ENCODE data around the gene GNG14.
A peak's percentile ranks its signal among the peaks of the same experiment; 100 is the strongest.
"Not testable (repeated sequence)": the region's sequence is repeated elsewhere in the genome, so short reads cannot be mapped to it uniquely, and the experiment has no call there.

Gene GNG14

GRCh38 chr19:12711187-12711586 is 23.4 kb downstream of the GNG14 start:
- WGBS (ENCODE audit: insufficient coverage, insufficient read length) = no CpG with 5 or more reads among the region's 17 CpGs
- H3K27ac ChIP-seq (ENCODE audit: low read length) = no peak overlapping the region
- no peaks in the 10 kb centered on the region for H3K27me3 ChIP-seq (ENCODE audit: control insufficient read depth, insufficient read depth, low read length)
- no peak for DNase-seq (ENCODE audit: low read depth, low spot score)
- no peaks in the 10 kb centered on the region for H3K9me3 ChIP-seq (ENCODE audit: control insufficient read depth, insufficient read depth, low read length)
- H3K36me3 ChIP-seq (ENCODE audit: control insufficient read depth, insufficient read depth, low read length) = peaks cover 53% of the 10 kb centered on the region
- H3K4me1 ChIP-seq (ENCODE audit: control insufficient read depth, insufficient read depth, low read length) = no peaks in the 10 kb centered on the region
- no peak overlapping the region for H3K4me3 ChIP-seq (ENCODE audit: low read length)

GRCh38 chr19:12712077-12712476 is 24.3 kb downstream of the GNG14 start:
- H3K27ac ChIP-seq (ENCODE audit: low read length) = not testable (repeated sequence)

GRCh38 chr19:12713304-12713703 is 25.5 kb downstream of the GNG14 start:
- not testable (repeated sequence) for H3K4me3 ChIP-seq (ENCODE audit: low read length); H3K27me3 ChIP-seq (ENCODE audit: control insufficient read depth, insufficient read depth, low read length); DNase-seq (ENCODE audit: low read depth, low spot score); H3K9me3 ChIP-seq (ENCODE audit: control insufficient read depth, insufficient read depth, low read length); H3K4me1 ChIP-seq (ENCODE audit: control insufficient read depth, insufficient read depth, low read length); H3K27ac ChIP-seq (ENCODE audit: low read length)
- H3K36me3 ChIP-seq (ENCODE audit: control insufficient read depth, insufficient read depth, low read length) = peaks cover 50% of the 10 kb centered on the region
- no CpG with 5 or more reads among the region's 9 CpGs for WGBS (ENCODE audit: insufficient coverage, insufficient read length)

More at GRCh38 chr19:12712077-12712476, 24.3 kb downstream of the GNG14 start:
- H3K36me3 ChIP-seq (ENCODE audit: control insufficient read depth, insufficient read depth, low read length) = peaks cover 50% of the 10 kb centered on the region
- H3K9me3 ChIP-seq (ENCODE audit: control insufficient read depth, insufficient read depth, low read length); H3K4me1 ChIP-seq (ENCODE audit: control insufficient read depth, insufficient read depth, low read length); H3K27me3 ChIP-seq (ENCODE audit: control insufficient read depth, insufficient read depth, low read length); DNase-seq (ENCODE audit: low read depth, low spot score); H3K4me3 ChIP-seq (ENCODE audit: low read length): not testable (repeated sequence)
- no CpG with 5 or more reads among the region's 14 CpGs for WGBS (ENCODE audit: insufficient coverage, insufficient read length)

GRCh38 chr19:12715102-12715501 is 27.3 kb downstream of the GNG14 start:
- H3K9me3 ChIP-seq (ENCODE audit: control insufficient read depth, insufficient read depth, low read length) = no peaks in the 10 kb centered on the region
- no peak overlapping the region for H3K4me3 ChIP-seq (ENCODE audit: low read length)
- no peaks in the 10 kb centered on the region for H3K27me3 ChIP-seq (ENCODE audit: control insufficient read depth, insufficient read depth, low read length)
- H3K27ac ChIP-seq (ENCODE audit: low read length) = no peak overlapping the region
- peaks cover 47% of the 10 kb centered on the region for H3K36me3 ChIP-seq (ENCODE audit: control insufficient read depth, insufficient read depth, low read length)
- DNase-seq (ENCODE audit: low read depth, low spot score) = no peak
- WGBS (ENCODE audit: insufficient coverage, insufficient read length) = no CpG with 5 or more reads among the region's 15 CpGs
- H3K4me1 ChIP-seq (ENCODE audit: control insufficient read depth, insufficient read depth, low read length) = no peaks in the 10 kb centered on the region

GRCh38 chr19:12715929-12716328 is 28.1 kb downstream of the GNG14 start:
- H3K36me3 ChIP-seq (ENCODE audit: control insufficient read depth, insufficient read depth, low read length) = peaks cover 43% of the 10 kb centered on the region

GRCh38 chr19:12720296-12720695 is 32.5 kb downstream of the GNG14 start:
- no peak for DNase-seq (ENCODE audit: low read depth, low spot score)
- Histone ChIP-seq H3K36me3 (ENCODE audit: control insufficient read depth, insufficient read depth, low read length) (peaks cover 20% of the 10 kb centered on the region), H3K27ac (ENCODE audit: low read length) (no peak overlapping the region), H3K4me3 (ENCODE audit: low read length) (no peak overlapping the region), H3K9me3 (ENCODE audit: control insufficient read depth, insufficient read depth, low read length) (no peaks in the 10 kb centered on the region), H3K27me3 (ENCODE audit: control insufficient read depth, insufficient read depth, low read length) (no peaks in the 10 kb centered on the region), H3K4me1 (ENCODE audit: control insufficient read depth, insufficient read depth, low read length) (no peaks in the 10 kb centered on the region; the same call in 1 of the 2 replicates)
- no CpG with 5 or more reads among the region's 10 CpGs for WGBS (ENCODE audit: insufficient coverage, insufficient read length)

More at GRCh38 chr19:12715929-12716328, 28.1 kb downstream of the GNG14 start:
- no peaks in the 10 kb centered on the region; the same call in 1 of the 2 replicates for H3K4me1 ChIP-seq (ENCODE audit: control insufficient read depth, insufficient read depth, low read length)
- no peak overlapping the region for H3K4me3 ChIP-seq (ENCODE audit: low read length)
- no peak for DNase-seq (ENCODE audit: low read depth, low spot score)
- no peak overlapping the region for H3K27ac ChIP-seq (ENCODE audit: low read length)
- WGBS (ENCODE audit: insufficient coverage, insufficient read length) = no CpG with 5 or more reads among the region's 3 CpGs
- no peaks in the 10 kb centered on the region for H3K27me3 ChIP-seq (ENCODE audit: control insufficient read depth, insufficient read depth, low read length)
- H3K9me3 ChIP-seq (ENCODE audit: control insufficient read depth, insufficient read depth, low read length) = no peaks in the 10 kb centered on the region

- Histone ChIP-seq H3K9me3 (ENCODE audit: control insufficient read depth, insufficient read depth, low read length) (no peaks in the 10 kb centered on the region), H3K27me3 (ENCODE audit: control insufficient read depth, insufficient read depth, low read length) (no peaks in the 10 kb centered on the region), H3K4me1 (ENCODE audit: control insufficient read depth, insufficient read depth, low read length) (no peaks in the 10 kb centered on the region; the same call in 1 of the 2 replicates), H3K27ac (ENCODE audit: low read length) (no peak overlapping the region), H3K4me3 (ENCODE audit: low read length) (peak overlapping the region; percentile 71; the same call in 1 of the 2 replicates), H3K36me3 (ENCODE audit: control insufficient read depth, insufficient read depth, low read length) (peaks cover 13% of the 10 kb centered on the region)
- no peak for DNase-seq (ENCODE audit: low read depth, low spot score)
- no CpG with 5 or more reads among the region's 59 CpGs for whole genome bisulfite sequencing (ENCODE audit: insufficient coverage, insufficient read length)
Observed at GRCh38 chr19:12720851-12721655, 33.3 kb downstream of the GNG14 start.

- H3K4me3 ChIP-seq (ENCODE audit: low read length) = peak overlapping the region; percentile 71
- DNase-seq (ENCODE audit: low read depth, low spot score) = no peak
Observed at GRCh38 chr19:12721656-12722565, 34.1 kb downstream of the GNG14 start.

GRCh38 chr19:12722566-12723380 is 35.0 kb downstream of the GNG14 start:
- H3K4me3 ChIP-seq (ENCODE audit: low read length) = peak overlapping the region; percentile 71; the same call in 1 of the 2 replicates
- no CpG with 5 or more reads among the region's 32 CpGs for WGBS (ENCODE audit: insufficient coverage, insufficient read length)
- no peaks in the 10 kb centered on the region; the same call in 1 of the 2 replicates for H3K4me1 ChIP-seq (ENCODE audit: control insufficient read depth, insufficient read depth, low read length)
- H3K27ac ChIP-seq (ENCODE audit: low read length) = no peak overlapping the region
- H3K9me3 ChIP-seq (ENCODE audit: control insufficient read depth, insufficient read depth, low read length) = no peaks in the 10 kb centered on the region
- H3K27me3 ChIP-seq (ENCODE audit: control insufficient read depth, insufficient read depth, low read length) = no peaks in the 10 kb centered on the region
- DNase-seq (ENCODE audit: low read depth, low spot score) = peak; percentile 99
- H3K36me3 ChIP-seq (ENCODE audit: control insufficient read depth, insufficient read depth, low read length) = peaks cover 10% of the 10 kb centered on the region

More at GRCh38 chr19:12721656-12722565, 34.1 kb downstream of the GNG14 start:
- H3K27ac ChIP-seq (ENCODE audit: low read length) = no peak overlapping the region
- no peaks in the 10 kb centered on the region; the same call in 1 of the 2 replicates for H3K4me1 ChIP-seq (ENCODE audit: control insufficient read depth, insufficient read depth, low read length)
- H3K27me3 ChIP-seq (ENCODE audit: control insufficient read depth, insufficient read depth, low read length) = no peaks in the 10 kb centered on the region
- no CpG with 5 or more reads among the region's 65 CpGs for WGBS (ENCODE audit: insufficient coverage, insufficient read length)
- no peaks in the 10 kb centered on the region for H3K9me3 ChIP-seq (ENCODE audit: control insufficient read depth, insufficient read depth, low read length)
- H3K36me3 ChIP-seq (ENCODE audit: control insufficient read depth, insufficient read depth, low read length) = peaks cover 10% of the 10 kb centered on the region

GRCh38 chr19:12723381-12723640 is 35.5 kb downstream of the GNG14 start:
- Histone ChIP-seq H3K27me3 (ENCODE audit: control insufficient read depth, insufficient read depth, low read length) (no peaks in the 10 kb centered on the region), H3K36me3 (ENCODE audit: control insufficient read depth, insufficient read depth, low read length) (peaks cover 10% of the 10 kb centered on the region), H3K9me3 (ENCODE audit: control insufficient read depth, insufficient read depth, low read length) (no peaks in the 10 kb centered on the region), H3K4me3 (ENCODE audit: low read length) (peak overlapping the region; percentile 71), H3K27ac (ENCODE audit: low read length) (no peak overlapping the region), H3K4me1 (ENCODE audit: control insufficient read depth, insufficient read depth, low read length) (no peaks in the 10 kb centered on the region; the same call in 1 of the 2 replicates)
- WGBS (ENCODE audit: insufficient coverage, insufficient read length) = no CpG with 5 or more reads among the region's 7 CpGs
- no peak for DNase-seq (ENCODE audit: low read depth, low spot score)

All from iPS DF 6.9 (cell line).